Suprapubic skin (tissue), 4 donors: ENCODE measurements around the gene LDAH. TPM values are rescaled to one million over a fixed set of nuclear protein-coding genes. Genes with fewer than 3 reads are reported as not detected.

Experiments used
- DNase-seq, 2 donors: peaks; one replicate each; pipeline ENCODE4 v3.0.0-alpha.2; 2019; ENCODE audit warnings: low spot score in 2 of 2
- H3K27ac ChIP-seq: fragments of 200-600 bp; sonication (generic); one replicate; pipeline ENCODE4 v1.5.1; 2019
- H3K27me3 ChIP-seq: fragments of 200-600 bp; sonication (generic); one replicate; pipeline ENCODE4 v1.5.1; 2019
- H3K36me3 ChIP-seq: fragments of 200-600 bp; sonication (generic); one replicate; pipeline ENCODE4 v1.5.1; 2019
- H3K4me1 ChIP-seq: fragments of 200-600 bp; sonication (generic); one replicate; pipeline ENCODE4 v1.5.1; 2019
- H3K4me3 ChIP-seq: fragments of 200-600 bp; sonication (generic); one replicate; pipeline ENCODE4 v1.5.1; 2019; ENCODE audit warnings: mild to moderate bottlenecking
- H3K9me3 ChIP-seq: fragments of 200-600 bp; sonication (generic); one replicate; pipeline ENCODE4 v1.5.1; 2019
- CTCF ChIP-seq, 2 donors: fragments of 200-600 bp in 1 of 2; fragments of 450-650 bp in 1 of 2; sonication (generic) in 1 of 2; IDR thresholded peaks; one replicate each; pipeline ENCODE4 v1.5.1; 2016 to 2019; ENCODE audit warnings: antibody characterized with exemption in 2 of 2, mild to moderate bottlenecking in 1 of 2, moderate library complexity in 1 of 2
- EP300 ChIP-seq: sonication (generic); formaldehyde crosslinking; IDR thresholded peaks from one replicate; pipeline ENCODE4 v1.6.1; 2017; ENCODE audit warnings: antibody characterized with exemption
- POLR2A ChIP-seq, 2 donors: fragments of 450-650 bp; IDR thresholded peaks; one replicate each; pipeline ENCODE4 v1.6.1; 2017; ENCODE audit warnings: antibody characterized with exemption in 2 of 2, mild to moderate bottlenecking in 2 of 2, moderate library complexity in 2 of 2
- POLR2AphosphoS5 ChIP-seq, 3 donors: sonication (generic); formaldehyde crosslinking; IDR thresholded peaks; one replicate each; pipeline ENCODE4 v1.6.1; 2017; ENCODE audit warnings: antibody characterized with exemption in 3 of 3
- WGBS: methylation state at CpG from one replicate; pipeline ENCODE4 v1.1.5; 2018; 5-methylcytosine and 5-hydroxymethylcytosine counted together
- total RNA-seq, 4 donors: library from RNA; depleted of rRNA; stranded (reverse); fragments of >200 nt; gene quantifications; one replicate each; pipeline ENCODE4 v1.1.0, GENCODE V29; 2016

The LDAH gene
- total RNA-seq, 4 donors from 2014 or later = 9.0 to 15.5 (median 10.4) TPM

- no peak for DNase-seq
- TF ChIP-seq EP300 (no peak), POLR2AphosphoS5 (IDR thresholded peaks at IDR 0.05) (no peak), POLR2A (IDR thresholded peaks at IDR 0.05) (no peak), CTCF (IDR thresholded peaks at IDR 0.05) (no peak)
- H3K9me3 ChIP-seq = no peaks in the 10 kb centered on the region
- H3K27ac ChIP-seq = no peak overlapping the region
- H3K4me1 ChIP-seq = no peaks in the 10 kb centered on the region
- H3K36me3 ChIP-seq = no peaks in the 10 kb centered on the region
- H3K4me3 ChIP-seq = no peak overlapping the region
- 86% methylated on average over 6 of the region's 6 CpGs for WGBS
- peaks cover 2% of the 10 kb centered on the region for H3K27me3 ChIP-seq
Observed at GRCh38 chr2:20852139-20852538, 29.2 kb upstream of the LDAH start.

- no peak for DNase-seq
- no peak for TF ChIP-seq POLR2A (IDR thresholded peaks at IDR 0.05)
- TF ChIP-seq EP300 = no peak
- TF ChIP-seq CTCF (IDR thresholded peaks at IDR 0.05) = no peak
- no peak for TF ChIP-seq POLR2AphosphoS5 (IDR thresholded peaks at IDR 0.05)
- no peaks in the 10 kb centered on the region for H3K9me3 ChIP-seq
- H3K4me1 ChIP-seq = no peaks in the 10 kb centered on the region
- H3K36me3 ChIP-seq = no peaks in the 10 kb centered on the region
- no peak overlapping the region for H3K27ac ChIP-seq
- 83% methylated on average over 2 of the region's 2 CpGs for WGBS
- H3K27me3 ChIP-seq = peaks cover 13% of the 10 kb centered on the region
- H3K4me3 ChIP-seq = no peak overlapping the region
Observed at GRCh38 chr2:20844246-20844645, 21.3 kb upstream of the LDAH start.

GRCh38 chr2:20839052-20839451, 16.2 kb upstream of the LDAH start:
- peaks cover 36% of the 10 kb centered on the region for H3K27me3 ChIP-seq
- no peaks in the 10 kb centered on the region for H3K9me3 ChIP-seq
- H3K4me3 ChIP-seq = no peak overlapping the region
- no peak for DNase-seq
- 38% methylated on average over 1 of the region's 1 CpG for WGBS
- no peak overlapping the region for H3K27ac ChIP-seq
- H3K4me1 ChIP-seq = no peaks in the 10 kb centered on the region
- H3K36me3 ChIP-seq = no peaks in the 10 kb centered on the region
- TF ChIP-seq POLR2AphosphoS5 (IDR thresholded peaks at IDR 0.05) (no peak), CTCF (IDR thresholded peaks at IDR 0.05) (no peak), POLR2A (IDR thresholded peaks at IDR 0.05) (no peak)

- Histone ChIP-seq H3K4me3 (no peak overlapping the region), H3K27me3 (peaks cover 41% of the 10 kb centered on the region), H3K36me3 (no peaks in the 10 kb centered on the region), H3K4me1 (no peaks in the 10 kb centered on the region), H3K9me3 (no peaks in the 10 kb centered on the region), H3K27ac (no peak overlapping the region)
- no peak for DNase-seq
- 59% methylated on average over 2 of the region's 2 CpGs for WGBS
- TF ChIP-seq POLR2A (IDR thresholded peaks at IDR 0.05) (no peak), EP300 (no peak), POLR2AphosphoS5 (IDR thresholded peaks at IDR 0.05) (no peak), CTCF (IDR thresholded peaks at IDR 0.05) (no peak)
Observed at GRCh38 chr2:20838016-20838415, 15.1 kb upstream of the LDAH start.

GRCh38 chr2:20836521-20836920, 13.6 kb upstream of the LDAH start:
- H3K27me3 ChIP-seq = peaks cover 43% of the 10 kb centered on the region
- DNase-seq = no peak
- TF ChIP-seq CTCF (IDR thresholded peaks at IDR 0.05) (no peak), POLR2AphosphoS5 (IDR thresholded peaks at IDR 0.05) (no peak), POLR2A (IDR thresholded peaks at IDR 0.05) (no peak), EP300 (no peak)
- no peaks in the 10 kb centered on the region for H3K36me3 ChIP-seq
- H3K4me1 ChIP-seq = no peaks in the 10 kb centered on the region
- no peak overlapping the region for H3K4me3 ChIP-seq
- H3K27ac ChIP-seq = no peak overlapping the region
- 64% methylated on average over 1 of the region's 1 CpG for WGBS
- H3K9me3 ChIP-seq = no peaks in the 10 kb centered on the region
